H4 (cell line): Measurements from ENCODE around the gene CTU2. TPM values are rescaled to one million over a fixed set of nuclear protein-coding genes. Genes with fewer than 3 reads are reported as not detected.

Source experiments
- DNase-seq: peaks from one replicate; pipeline ENCODE4 v3.0.0-alpha.2; 2015; ENCODE audit warnings: low spot score
- total RNA-seq: library from RNA; depleted of rRNA; stranded (reverse); fragments of >200 nt; shearing (Covaris generic); gene quantifications from 2 replicates; pipeline ENCODE4 v1.2.3, GENCODE V29; 2014

Gene CTU2
- total RNA-seq, 1 experiment from 2014 or later: 12.6 TPM

- DNase-seq: no peak
Measured at GRCh38 chr16:88697116-88697830, 9.0 kb upstream of the CTU2 start.

DNA sequence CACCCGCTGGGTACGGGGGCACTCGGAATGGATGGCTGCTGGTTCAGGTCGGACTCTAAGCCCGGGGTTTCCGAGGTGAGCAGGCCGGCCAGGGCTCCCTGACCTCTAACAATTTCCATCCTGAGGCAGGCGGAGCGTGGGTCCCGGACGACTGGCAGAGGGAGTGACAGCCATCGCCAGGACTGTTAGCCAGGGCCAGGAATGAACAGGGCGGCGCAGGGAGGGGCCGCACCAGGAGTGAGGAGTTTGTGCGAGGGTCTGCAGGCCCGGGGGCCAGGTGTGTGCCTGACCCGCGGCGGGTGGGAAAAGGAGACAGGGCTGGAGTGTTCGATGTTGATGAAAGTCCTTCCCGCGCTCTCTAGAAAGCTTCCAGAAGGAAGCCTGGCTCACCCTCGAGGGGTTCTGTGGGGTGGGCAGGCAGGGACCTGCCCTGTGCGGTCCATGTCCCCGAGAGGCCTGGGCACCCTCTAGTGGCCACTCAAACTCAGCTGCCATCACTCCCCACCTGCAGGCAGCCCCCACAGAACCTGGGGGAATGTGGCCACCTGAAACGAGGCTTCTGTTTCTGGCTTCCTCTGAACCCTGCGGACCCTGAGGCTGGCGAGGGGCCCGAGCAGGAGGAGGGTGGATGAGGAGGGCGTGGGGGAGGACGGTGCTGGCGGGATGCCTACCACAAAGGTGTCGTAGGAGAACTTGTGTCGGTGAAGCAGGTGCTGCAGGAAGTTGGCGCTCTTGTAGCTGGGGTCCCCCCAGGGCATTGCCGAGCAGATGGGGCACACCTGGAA lies 8.3 kb upstream of the CTU2 start:
- no peak for DNase-seq

GRCh38 chr16:88698646-88699045 lies 7.7 kb upstream of the CTU2 start:
- DNase-seq: no peak

GRCh38 chr16:88699180-88699579 lies 7.1 kb upstream of the CTU2 start:
- DNase-seq: no peak

DNA sequence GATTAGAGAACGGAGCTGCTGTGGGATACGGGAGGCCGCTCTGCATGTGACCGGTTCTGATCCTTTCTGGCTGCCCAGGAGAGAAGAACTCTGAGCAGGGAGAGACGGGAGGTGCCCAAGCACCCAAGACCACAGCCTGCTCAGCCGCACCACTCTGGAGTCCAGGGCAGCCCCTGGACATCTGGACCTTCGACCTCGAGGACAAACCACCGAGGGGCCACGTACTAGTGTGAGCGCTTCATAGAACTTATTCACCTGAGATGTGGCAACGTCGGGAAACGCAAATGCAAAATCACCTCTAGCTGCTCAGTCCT lies 6.0 kb upstream of the CTU2 start:
- DNase-seq: no peak

DNA sequence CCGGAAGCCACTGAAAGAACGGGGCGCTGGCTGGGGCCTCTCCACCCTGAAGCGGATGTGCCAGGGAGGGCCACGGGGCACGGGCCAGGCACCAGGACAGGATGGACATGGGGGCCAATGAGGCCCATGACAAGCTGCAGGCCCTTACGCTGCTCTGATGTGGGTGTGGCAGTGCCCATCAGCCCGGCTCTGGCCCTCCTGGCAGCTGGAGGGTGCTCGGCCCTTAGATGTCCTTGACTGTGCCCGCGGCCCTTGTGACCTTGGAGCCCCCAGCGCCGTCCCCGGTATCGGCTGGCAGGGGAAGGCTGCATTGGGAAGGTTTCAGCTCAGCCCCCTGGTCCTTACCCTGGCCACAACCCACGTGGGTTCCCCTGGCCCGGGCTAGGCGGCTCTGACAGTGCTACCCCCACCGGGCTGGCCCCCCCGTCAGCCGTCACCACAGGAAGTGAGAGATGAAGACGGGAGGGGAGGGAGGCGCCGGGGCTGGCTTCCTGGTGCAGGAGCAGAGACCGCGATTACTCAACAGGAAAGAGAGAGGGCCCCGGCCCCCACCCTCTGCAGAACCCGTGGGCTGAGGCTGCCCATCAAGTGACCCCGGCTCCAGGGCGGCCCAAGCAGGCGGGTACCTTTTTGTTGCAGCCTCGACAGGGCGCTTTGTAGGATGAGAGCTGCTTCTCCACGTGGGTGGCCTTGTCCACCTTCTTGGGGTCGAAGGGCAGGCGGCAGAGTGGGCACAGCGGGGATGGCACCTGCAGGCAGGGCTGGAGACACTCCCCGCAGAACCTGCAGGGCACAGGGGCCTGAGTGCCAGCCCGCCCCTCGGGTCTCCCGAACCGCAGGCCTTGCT lies 5.4 kb upstream of the CTU2 start:
- peak; percentile 79 for DNase-seq

GRCh38 chr16:88701581-88702370 lies 4.5 kb upstream of the CTU2 start:
- DNase-seq: no peak

GRCh38 chr16:88702371-88703210 lies 3.7 kb upstream of the CTU2 start:
- DNase-seq: no peak

DNA sequence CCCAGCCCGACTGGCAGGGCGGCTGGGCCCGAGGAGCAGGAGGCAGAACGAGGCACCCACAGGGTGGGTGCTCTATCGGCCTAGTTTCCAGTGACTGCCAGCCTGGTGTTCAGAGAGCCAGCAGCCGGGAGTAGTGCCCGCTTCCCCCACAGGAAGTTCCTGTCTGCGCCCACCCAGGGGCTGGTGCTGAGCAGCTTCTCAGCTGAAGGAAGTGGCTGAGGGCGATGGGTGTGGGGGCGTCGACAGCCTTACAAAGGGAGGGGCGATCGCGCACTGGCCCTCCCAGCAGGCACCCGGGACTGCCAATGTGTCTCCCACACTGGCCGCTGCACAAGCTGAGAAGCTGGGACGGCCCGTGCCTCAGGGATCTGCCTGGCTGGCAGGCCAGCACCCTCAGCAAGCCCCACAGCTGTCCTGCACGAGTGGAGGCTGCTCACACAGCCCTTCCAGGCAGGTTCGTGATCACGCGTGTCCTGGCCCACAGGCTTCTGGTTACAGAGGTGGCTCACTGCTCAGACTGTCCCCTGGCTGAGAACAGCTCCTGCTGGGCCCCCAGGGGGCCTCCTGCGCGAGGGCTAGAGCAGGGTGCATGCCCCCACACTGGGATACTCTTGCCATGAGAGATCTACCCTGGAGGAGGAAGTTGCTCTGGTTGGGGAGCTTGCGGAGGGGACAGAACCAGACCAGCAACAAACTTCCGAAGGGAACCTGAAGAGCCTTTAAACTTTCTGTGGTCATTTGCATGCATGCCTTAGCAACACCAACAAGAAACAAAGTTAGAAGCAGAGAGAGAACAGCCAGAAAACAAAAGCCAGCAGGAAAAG lies 2.6 kb upstream of the CTU2 start:
- no peak for DNase-seq

- DNase-seq: no peak
Measured at GRCh38 chr16:88705076-88705684, 1.1 kb upstream of the CTU2 start.

- DNase-seq: no peak
Measured at GRCh38 chr16:88705801-88706228, 488 bp upstream of the CTU2 start.

DNA sequence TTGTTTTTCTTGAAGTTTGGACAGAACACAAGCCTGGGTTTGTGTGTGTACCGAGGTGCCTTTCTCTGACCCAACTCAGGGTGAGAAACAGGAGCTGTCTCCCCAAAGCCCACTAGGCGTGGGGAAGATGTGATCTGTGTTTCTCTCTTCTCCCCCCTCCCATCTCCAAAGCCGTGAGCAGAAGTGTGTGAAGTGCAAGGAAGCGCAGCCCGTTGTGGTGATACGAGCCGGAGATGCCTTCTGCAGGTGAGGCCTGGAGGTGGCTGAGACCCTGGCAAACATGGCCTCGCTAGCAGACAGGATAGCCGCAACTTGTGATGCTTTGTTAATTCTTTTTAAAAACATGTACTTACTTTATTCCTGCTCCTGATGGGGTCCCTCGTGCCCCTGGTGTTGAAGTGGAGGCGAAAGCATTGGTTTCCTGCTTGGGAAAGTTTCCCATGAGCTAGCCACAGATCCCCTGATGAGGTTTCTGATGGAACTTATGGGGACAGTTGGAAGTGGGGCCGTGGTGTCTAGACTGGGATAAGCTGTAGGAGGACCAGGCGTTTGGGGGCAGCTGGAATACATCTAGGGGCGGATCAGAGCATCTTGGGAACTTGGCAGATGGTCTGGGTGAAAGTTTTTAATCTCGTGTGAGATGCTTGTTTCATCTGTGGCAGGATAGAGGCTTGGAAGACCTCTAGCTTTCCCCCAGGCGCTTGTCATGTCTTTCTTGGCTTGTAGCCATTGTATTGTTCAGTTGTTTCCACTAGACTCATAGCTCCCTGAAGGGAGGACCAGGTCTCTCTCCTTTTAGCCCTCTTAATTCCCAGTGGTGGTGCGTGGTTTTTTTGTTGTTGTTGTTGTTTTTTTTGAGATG lies 893 bp downstream of the CTU2 start:
- DNase-seq: no peak

DNA sequence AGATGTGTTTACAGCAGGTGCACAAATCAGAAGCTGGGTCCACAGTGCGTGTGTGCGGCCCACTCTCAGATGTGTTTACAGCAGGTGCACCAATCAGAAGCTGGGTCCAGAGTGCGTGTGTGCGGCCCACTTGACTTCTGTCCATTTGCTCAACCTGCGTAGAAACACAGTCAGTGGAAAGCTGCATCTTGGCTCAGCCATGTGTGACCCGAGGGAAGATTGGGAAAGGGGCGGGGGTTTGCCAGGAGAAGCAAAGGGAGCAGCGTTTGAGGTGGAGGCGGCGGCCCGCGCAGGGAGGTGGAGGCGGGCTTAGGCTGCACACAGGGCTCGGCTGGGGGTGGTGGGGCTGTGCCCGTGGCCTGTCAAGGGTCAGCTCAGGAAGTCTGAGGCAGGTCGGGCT lies 4.3 kb downstream of the CTU2 start:
- DNase-seq: no peak

GRCh38 chr16:88711750-88712340 lies 5.5 kb downstream of the CTU2 start:
- DNase-seq: no peak

DNA sequence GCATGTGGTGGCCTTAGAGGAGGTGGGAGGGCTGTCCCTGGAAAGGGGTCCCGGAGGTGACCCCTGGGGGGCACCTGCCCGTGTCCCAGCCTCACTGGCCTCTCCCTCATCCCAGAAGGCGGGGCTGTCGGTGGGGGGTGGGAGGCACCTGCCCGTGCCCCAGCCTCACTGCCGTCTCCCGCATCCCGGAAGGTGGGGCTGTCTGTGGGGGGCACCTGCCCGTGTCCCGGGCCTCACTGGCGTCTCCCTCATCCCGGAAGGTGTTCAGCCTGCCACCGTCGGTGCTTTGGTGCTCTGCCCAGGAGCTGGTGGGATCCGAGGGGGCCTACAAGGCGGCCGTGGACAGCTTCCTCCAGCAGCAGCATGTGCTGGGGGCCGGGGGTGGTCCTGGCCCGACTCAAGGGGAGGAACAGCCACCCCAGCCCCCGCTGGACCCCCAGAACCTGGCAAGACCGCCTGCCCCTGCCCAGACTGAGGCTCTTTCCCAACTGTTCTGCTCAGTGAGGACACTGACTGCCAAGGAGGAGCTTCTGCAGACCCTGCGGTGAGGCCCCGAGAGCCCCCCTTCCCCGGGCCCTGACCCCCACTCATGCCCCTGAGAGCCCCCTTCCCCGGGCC lies 6.2 kb downstream of the CTU2 start:
- no peak for DNase-seq

- DNase-seq: no peak
Measured at GRCh38 chr16:88713054-88713453, 6.8 kb downstream of the CTU2 start.

DNA sequence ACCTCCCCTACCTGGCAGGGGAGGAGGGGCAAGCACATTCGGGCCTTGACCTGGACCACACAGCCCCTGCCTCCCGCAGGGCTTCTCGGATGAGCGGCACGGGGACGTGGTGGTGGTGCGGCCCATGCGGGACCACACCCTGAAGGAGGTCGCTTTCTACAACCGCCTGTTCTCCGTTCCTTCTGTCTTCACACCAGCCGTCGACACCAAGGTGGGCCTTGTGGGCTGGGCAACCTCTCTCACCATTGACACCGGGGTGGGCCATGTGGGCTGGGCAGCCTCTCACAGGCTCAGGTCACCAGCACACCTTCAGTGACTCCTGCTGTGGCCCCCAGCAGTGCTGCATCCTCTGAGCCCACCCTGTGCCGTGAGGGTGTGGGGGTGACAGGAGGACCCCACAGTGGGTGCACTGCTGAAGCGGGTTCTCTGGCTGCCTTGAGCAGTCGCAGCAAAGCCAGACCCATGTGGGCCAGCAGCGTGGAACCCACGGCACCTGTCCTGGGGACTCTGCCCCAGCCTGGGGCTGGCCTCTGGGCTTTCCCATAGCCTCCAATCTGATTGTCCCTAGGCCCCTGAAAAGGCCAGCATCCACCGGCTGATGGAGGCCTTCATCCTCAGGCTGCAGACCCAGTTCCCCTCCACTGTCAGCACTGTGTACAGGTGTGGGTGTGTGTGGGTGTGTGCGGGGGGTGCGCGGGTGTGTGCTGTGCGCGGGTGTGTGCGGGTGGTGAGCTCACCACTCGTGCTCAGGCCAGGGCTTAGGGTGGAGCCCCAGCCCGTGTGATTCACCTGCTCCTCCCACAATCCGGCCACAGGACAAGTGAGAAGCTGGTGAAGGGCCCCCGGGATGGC lies 7.5 kb downstream of the CTU2 start:
- DNase-seq: no peak
